NB4 (cell line): Measurements from ENCODE around the gene DNAJC21.
A peak's percentile ranks its signal among the peaks of the same experiment; 100 is the strongest.

Experiments used
- DNase-seq: peaks from one replicate; pipeline ENCODE4 v3.0.0; 2010; ENCODE audit warnings: low read depth
- H3K4me3 ChIP-seq: one replicate; pipeline ENCODE4 v1.5.1; 2011; ENCODE audit warnings: mild to moderate bottlenecking, low read depth, low read length, moderate library complexity
- MYC ChIP-seq: IDR thresholded peaks from 2 replicates; pipeline ENCODE4 v1.6.1; 2011; ENCODE audit warnings: low read depth, low read length
- POLR2A ChIP-seq: IDR thresholded peaks from 2 replicates; pipeline ENCODE4 v1.6.1; 2011; ENCODE audit warnings: mild to moderate bottlenecking; ENCODE audit not compliant: insufficient read length; ENCODE audit errors: extremely low read depth
- TF ChIP-seq, protein P1 (sequence below): IDR thresholded peaks from 2 replicates; pipeline ENCODE4 v1.6.1; 2011; ENCODE audit warnings: low read depth, low read length
- TF ChIP-seq, protein P2 (sequence below): IDR thresholded peaks from one replicate; pipeline ENCODE4 v1.5.1; 2012; ENCODE audit warnings: low read depth, low read length

Gene DNAJC21

DNA sequence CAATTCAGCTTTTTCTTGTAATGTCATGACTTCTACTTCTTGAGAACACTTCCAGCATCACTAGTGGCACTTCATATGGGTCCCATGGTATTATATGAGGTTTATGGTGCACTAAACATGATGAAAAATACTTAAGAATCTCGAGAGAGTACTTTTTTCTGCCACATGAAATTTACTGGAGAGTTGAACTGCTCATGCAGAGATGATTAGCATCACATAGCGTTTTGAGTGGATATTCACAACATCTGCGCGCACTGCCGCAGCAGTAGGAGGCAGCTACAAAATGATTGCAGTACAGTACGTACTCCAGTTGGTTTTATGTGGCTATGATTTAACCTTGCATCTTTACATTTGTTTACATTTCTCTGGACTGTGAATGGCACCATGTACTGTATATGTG is 28.7 kb upstream of the DNAJC21 start:
- no peak for TF ChIP-seq POLR2A
- H3K4me3 ChIP-seq = no peak overlapping the region
- DNase-seq = no peak

DNA sequence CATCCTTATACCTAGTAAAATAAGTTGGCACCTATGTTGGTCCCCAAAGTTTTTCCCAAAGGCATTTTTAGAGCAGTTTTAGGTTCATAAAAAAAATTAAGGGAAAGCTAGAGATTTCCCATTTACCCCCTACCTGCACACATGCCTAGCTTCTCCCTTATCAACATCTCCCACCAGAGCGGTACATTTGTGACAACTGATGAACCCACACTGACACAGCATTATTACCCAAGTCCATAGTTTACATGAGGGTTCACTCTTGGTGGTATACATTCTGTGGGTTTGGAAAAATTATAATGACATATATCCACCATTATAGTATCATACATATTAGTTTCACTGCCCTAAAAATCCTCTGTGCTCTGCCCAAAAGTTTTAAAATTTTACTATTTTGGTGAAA is 26.1 kb upstream of the DNAJC21 start:
- TF ChIP-seq POLR2A = no peak
- TF ChIP-seq, protein P1, sequence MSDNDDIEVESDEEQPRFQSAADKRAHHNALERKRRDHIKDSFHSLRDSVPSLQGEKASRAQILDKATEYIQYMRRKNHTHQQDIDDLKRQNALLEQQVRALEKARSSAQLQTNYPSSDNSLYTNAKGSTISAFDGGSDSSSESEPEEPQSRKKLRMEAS = no peak
- TF ChIP-seq MYC = no peak
- TF ChIP-seq, protein P2, sequence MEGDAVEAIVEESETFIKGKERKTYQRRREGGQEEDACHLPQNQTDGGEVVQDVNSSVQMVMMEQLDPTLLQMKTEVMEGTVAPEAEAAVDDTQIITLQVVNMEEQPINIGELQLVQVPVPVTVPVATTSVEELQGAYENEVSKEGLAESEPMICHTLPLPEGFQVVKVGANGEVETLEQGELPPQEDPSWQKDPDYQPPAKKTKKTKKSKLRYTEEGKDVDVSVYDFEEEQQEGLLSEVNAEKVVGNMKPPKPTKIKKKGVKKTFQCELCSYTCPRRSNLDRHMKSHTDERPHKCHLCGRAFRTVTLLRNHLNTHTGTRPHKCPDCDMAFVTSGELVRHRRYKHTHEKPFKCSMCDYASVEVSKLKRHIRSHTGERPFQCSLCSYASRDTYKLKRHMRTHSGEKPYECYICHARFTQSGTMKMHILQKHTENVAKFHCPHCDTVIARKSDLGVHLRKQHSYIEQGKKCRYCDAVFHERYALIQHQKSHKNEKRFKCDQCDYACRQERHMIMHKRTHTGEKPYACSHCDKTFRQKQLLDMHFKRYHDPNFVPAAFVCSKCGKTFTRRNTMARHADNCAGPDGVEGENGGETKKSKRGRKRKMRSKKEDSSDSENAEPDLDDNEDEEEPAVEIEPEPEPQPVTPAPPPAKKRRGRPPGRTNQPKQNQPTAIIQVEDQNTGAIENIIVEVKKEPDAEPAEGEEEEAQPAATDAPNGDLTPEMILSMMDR = no peak
- no peak for DNase-seq

DNA sequence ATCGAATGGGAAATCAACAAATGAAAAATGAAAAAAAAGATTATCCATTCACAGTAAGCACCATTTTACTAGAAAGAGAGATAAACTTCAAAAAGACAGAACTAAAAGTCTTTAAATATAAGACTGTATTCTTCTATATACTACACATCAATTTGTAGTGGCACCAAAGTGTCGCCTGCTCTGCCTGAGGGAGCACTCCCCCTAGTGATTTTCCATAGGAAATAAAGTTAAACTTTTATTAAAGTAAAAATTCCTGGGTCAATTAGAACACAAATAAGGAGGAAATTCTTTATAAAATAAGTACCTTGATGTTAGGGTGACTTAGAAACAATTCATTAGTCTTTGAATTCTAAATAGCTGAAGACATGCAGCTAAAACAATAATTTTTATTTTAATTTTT is 23.8 kb upstream of the DNAJC21 start:
- no peak for DNase-seq
- TF ChIP-seq, protein P2 = peak; percentile 37
- TF ChIP-seq MYC = no peak
- H3K4me3 ChIP-seq = no peak overlapping the region

More for the DNA sequence above, 26.1 kb upstream of the DNAJC21 start:
- no peak overlapping the region for H3K4me3 ChIP-seq

DNA sequence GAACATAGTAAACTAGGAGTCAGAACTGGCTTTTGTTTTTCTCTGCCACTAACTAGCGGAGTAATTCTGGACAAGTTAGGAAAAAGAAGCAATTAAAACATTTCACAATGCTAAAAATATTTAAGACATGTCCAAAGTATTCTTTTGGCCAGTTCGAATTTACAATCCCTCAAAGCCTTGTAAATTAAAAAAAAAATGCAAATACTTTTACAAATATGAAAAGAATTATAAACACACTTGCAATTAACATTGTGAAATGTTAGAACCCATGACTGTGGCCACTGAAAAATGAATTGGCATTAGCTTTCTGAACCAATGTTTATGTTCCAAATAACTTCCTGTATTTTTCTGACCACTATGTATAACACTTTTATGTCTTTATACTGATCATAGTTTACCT is 16.3 kb upstream of the DNAJC21 start:
- peak overlapping the region; percentile 99 for H3K4me3 ChIP-seq
- TF ChIP-seq, protein P1 = no peak
- DNase-seq = no peak

DNA sequence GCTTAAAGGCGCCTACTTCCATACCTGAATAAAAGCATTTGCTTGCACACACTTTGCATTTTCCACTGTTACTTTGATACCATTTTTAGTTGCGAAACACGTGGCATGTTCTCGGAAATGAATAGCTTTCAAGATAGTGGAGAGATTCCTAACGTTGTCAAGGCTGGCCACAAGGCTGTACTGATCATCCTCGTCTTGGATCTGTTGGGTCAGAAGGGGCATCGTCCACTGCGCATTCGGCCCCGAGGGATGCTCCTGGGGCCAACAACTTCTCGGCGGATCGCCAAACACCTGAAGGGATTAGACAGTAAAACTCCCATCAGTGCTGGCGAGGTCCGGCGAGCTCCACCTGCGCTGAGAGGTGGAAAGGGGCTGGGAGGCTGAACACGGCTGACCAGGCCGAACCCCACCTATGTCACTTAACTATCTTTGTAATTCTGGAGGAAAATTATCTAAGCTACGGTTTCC is 14.7 kb upstream of the DNAJC21 start:
- DNase-seq = peak; percentile 53
- peak overlapping the region; percentile 99 for H3K4me3 ChIP-seq
- TF ChIP-seq, protein P1 = peak; percentile 93
- TF ChIP-seq POLR2A = no peak
- TF ChIP-seq MYC = peak; percentile 58; the same call in 1 of the 2 replicates
- TF ChIP-seq, protein P2 = no peak

DNA sequence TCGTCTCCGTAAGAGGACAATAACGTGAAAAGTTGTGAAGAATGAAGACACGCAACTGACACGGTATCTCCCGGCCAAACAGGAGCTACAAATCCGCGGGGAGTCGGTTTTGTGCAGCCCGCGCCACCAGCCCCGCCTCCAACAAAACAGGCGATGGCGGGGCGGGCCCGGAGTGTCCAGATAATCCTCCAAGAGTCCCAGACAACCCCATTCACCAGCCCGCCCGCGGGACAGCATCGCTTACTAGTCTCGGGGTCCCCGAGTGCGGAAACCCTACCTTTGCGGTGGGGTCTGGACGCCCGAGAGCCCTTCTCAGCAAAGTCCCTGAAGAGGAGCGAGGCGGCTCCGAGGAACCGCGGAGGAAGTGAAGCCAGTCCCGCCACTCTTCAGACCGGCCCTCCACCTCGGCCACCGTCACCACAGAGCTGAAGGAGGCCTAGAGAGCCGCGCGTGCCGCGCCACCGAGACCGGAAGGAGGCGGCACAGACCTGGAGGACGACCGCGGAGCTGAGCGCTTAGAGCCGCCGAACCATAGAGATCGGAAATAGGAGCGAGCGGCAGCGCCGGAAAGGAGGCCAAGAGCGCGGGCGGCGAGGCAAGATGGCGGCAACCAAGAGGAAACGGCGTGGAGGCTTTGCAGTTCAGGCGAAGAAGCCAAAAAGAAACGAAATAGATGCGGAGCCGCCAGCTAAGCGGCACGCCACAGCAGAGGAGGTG is 14.1 kb upstream of the DNAJC21 start, which contains the start of the genes BRIX1 and RAD1:
TSS of gene BRIX1 (plus strand) at position 573 of the 717 bp plus-strand sequence. CDS start at position 601, 28 bp downstream.
TSS of gene RAD1 (minus strand) at position 366 of the 717 bp plus-strand sequence. CDS start 612 bp downstream, outside the sequence.
- peak within 1 kb of the TSS; percentile 99 for H3K4me3 ChIP-seq
- TF ChIP-seq MYC (peak; percentile 97), POLR2A (peak; percentile 96)
- TF ChIP-seq, protein P1 = peak; percentile 86
- TF ChIP-seq, protein P2 = no peak
- DNase-seq = peak; percentile 99

DNA sequence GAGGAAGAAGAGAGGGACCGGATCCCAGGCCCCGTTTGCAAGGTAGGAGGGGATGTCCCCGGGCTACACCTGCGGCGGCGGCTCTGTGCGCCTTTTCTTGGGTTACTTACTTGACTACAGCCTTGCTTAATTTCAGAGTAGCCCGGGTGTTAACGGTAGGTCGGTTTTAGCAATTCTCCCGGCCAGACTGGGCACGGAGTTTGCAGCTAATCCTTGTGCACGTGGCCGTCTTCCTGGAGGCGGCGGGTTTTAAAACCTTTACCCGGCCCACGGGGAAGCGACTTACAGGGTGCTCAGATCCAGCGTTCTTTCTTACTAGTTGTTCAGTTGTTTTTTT is 13.5 kb upstream of the DNAJC21 start:
- DNase-seq = peak; percentile 40
- TF ChIP-seq, protein P2 = no peak
- TF ChIP-seq POLR2A (no peak), MYC (no peak)
- TF ChIP-seq, protein P1 = peak; percentile 83
- peak overlapping the region; percentile 99 for H3K4me3 ChIP-seq
